Loucy (cell line): ENCODE results near the gene CD86.

Experiments used
- H2AFZ ChIP-seq: fragments of 200-600 bp; sonication (generic); 2 replicates; pipeline ENCODE4 v1.6.0; 2016; ENCODE audit warnings: antibody characterized with exemption, mild to moderate bottlenecking, low read length, moderate library complexity
- H3F3A ChIP-seq: fragments of 200-600 bp; 2 replicates; pipeline ENCODE4 v1.6.0; 2016; ENCODE audit warnings: antibody characterized with exemption, low read depth, mild to moderate bottlenecking
- H3K27me3 ChIP-seq: fragments of 200-600 bp; sonication (generic); 2 replicates; pipeline ENCODE4 v1.6.1; 2014; ENCODE audit warnings: low read length, mild to moderate bottlenecking; ENCODE audit not compliant: insufficient read depth, poor library complexity, severe bottlenecking
- H3K36me3 ChIP-seq: fragments of 200-600 bp; sonication (generic); 2 replicates; pipeline ENCODE4 v1.6.1; 2016; ENCODE audit warnings: low read length; ENCODE audit not compliant: insufficient read depth
- H3K4me1 ChIP-seq: fragments of 200-600 bp; sonication (generic); 2 replicates; pipeline ENCODE4 v1.5.1; 2014; ENCODE audit warnings: low read length, mild to moderate bottlenecking; ENCODE audit not compliant: insufficient read depth, poor library complexity, severe bottlenecking
- H3K4me2 ChIP-seq: fragments of 200-600 bp; sonication (generic); 2 replicates; pipeline ENCODE4 v1.6.0; 2014; ENCODE audit warnings: antibody characterized with exemption, low read length, low read depth, mild to moderate bottlenecking; ENCODE audit not compliant: poor library complexity, severe bottlenecking
- H3K4me3 ChIP-seq: fragments of 200-600 bp; sonication (generic); 2 replicates; pipeline ENCODE4 v1.5.1; 2014; ENCODE audit warnings: low read length, mild to moderate bottlenecking, mixed read lengths; ENCODE audit not compliant: poor library complexity, severe bottlenecking
- H3K79me2 ChIP-seq: fragments of 200-600 bp; sonication (generic); 2 replicates; pipeline ENCODE4 v1.6.1; 2014; ENCODE audit warnings: low read length; ENCODE audit not compliant: insufficient read depth
- H3K9ac ChIP-seq: fragments of 200-600 bp; sonication (generic); 2 replicates; pipeline ENCODE4 v1.6.0; 2014; ENCODE audit warnings: mild to moderate bottlenecking, low read depth, low read length, moderate library complexity; ENCODE audit not compliant: poor library complexity, severe bottlenecking
- H3K9me2 ChIP-seq: fragments of 200-600 bp; sonication (generic); replicated peaks from 2 replicates; pipeline ENCODE4 v1.6.1; 2016; ENCODE audit warnings: low read depth, low read length, mixed read lengths
- H3K9me3 ChIP-seq: fragments of 200-600 bp; sonication (generic); 2 replicates; pipeline ENCODE4 v1.6.1; 2014; ENCODE audit warnings: mild to moderate bottlenecking, antibody characterized with exemption, low read length, low read depth; ENCODE audit not compliant: insufficient read depth
- H4K20me1 ChIP-seq: fragments of 200-600 bp; sonication (generic); 2 replicates; pipeline ENCODE4 v1.6.0; 2014; ENCODE audit warnings: antibody characterized with exemption, low read length, mild to moderate bottlenecking; ENCODE audit not compliant: insufficient read depth, poor library complexity, severe bottlenecking
- EZH2phosphoT487 ChIP-seq: fragments of 200-600 bp; IDR thresholded peaks from 2 replicates; pipeline ENCODE4 v1.6.1; 2018; ENCODE audit warnings: antibody characterized with exemption, mild to moderate bottlenecking, moderate library complexity, borderline replicate concordance
- TF ChIP-seq, protein P1 (sequence below): fragments of 200-600 bp; sonication (generic); conservative IDR thresholded peaks from 2 replicates; pipeline ENCODE4 v1.5.1; 2014; ENCODE audit warnings: mild to moderate bottlenecking, antibody characterized with exemption, low read length

The CD86 gene

DNA sequence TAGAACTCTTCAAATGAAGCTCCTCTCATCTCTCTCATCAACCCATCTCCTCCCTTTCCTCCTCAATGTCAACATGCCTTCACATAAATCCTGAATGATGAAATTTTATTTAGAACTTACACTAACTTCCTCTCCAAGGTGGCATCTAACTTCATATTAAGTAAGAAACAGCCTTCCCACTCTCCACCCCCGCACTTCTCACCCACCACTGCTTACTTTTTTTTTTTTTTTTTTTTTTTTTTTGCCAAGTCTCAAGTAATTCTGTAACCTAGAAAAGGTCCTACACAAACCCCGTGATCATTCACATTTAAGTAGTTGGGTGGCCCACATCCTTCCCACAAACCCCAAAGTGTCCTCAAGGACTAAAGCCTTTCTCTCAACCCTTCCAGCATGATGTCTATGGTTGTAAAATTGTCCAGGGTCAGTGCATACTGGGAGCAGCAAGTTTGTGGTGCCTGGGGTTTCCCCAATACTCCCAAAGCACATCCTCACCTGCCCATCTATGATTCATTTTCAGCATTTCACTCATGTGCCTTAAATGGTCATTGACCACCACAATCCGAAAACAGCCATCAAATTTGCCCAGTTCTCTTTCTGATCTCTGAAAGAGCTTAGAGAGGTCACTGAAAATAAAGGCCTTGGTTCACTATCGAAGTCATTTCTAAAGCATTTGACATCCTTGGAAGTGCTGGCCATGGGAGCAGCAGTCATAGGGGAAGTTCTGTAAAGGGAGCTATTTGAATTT lies 47.2 kb downstream of the CD86 start:
- TF ChIP-seq EZH2phosphoT487 = no peak
- TF ChIP-seq, protein P1, sequence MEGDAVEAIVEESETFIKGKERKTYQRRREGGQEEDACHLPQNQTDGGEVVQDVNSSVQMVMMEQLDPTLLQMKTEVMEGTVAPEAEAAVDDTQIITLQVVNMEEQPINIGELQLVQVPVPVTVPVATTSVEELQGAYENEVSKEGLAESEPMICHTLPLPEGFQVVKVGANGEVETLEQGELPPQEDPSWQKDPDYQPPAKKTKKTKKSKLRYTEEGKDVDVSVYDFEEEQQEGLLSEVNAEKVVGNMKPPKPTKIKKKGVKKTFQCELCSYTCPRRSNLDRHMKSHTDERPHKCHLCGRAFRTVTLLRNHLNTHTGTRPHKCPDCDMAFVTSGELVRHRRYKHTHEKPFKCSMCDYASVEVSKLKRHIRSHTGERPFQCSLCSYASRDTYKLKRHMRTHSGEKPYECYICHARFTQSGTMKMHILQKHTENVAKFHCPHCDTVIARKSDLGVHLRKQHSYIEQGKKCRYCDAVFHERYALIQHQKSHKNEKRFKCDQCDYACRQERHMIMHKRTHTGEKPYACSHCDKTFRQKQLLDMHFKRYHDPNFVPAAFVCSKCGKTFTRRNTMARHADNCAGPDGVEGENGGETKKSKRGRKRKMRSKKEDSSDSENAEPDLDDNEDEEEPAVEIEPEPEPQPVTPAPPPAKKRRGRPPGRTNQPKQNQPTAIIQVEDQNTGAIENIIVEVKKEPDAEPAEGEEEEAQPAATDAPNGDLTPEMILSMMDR = no peak
- no peaks in the 10 kb centered on the region for H3K36me3 ChIP-seq
- no peak overlapping the region for H3K9ac ChIP-seq
- H3F3A ChIP-seq = no peaks in the 10 kb centered on the region
- no peaks in the 10 kb centered on the region for H4K20me1 ChIP-seq
- no peaks in the 10 kb centered on the region for H3K79me2 ChIP-seq
- no peaks in the 10 kb centered on the region for H3K4me1 ChIP-seq
- H3K9me2 ChIP-seq = no peaks in the 10 kb centered on the region
- H3K27me3 ChIP-seq = no peaks in the 10 kb centered on the region
- no peaks in the 10 kb centered on the region for H3K9me3 ChIP-seq
- H2AFZ ChIP-seq = no peak overlapping the region
- H3K4me2 ChIP-seq = no peak overlapping the region
- no peak overlapping the region for H3K4me3 ChIP-seq

DNA sequence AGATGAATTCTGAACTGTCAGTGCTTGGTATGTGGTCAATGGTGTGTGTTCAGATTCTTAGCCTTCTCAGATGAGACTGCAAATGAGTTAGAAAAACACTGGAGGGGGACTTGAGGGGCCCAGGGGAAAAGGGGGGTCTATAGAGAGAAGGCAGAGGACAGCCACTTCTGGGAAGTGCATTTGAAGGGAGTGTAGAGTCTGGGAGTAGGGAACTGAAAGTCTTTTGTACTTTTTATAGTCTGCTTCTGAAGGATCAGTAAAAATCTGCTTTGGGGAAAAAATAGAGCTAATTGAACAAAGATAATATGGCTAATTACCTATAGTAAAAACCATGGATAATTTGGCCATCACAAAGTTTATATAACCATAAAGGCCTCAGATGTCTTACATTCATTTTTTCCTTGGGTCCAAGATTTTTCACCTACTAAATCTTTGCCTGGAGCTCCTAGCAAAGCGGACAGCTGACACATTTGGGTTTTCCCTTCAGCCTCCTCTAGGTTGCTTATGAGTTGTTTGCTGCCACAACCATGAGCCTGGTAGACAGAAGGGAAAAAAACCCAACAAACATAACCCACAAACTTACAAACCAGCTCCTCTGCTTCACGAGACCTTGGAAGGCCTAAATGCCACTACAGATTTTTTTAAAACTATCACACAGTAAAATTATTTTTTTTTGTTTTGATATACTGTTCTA lies 48.8 kb downstream of the CD86 start:
- H3K27me3 ChIP-seq = no peaks in the 10 kb centered on the region
- no peaks in the 10 kb centered on the region for H3K36me3 ChIP-seq
- no peak overlapping the region for H3K4me2 ChIP-seq
- H3K9ac ChIP-seq = no peak overlapping the region
- H3K4me3 ChIP-seq = no peak overlapping the region
- no peaks in the 10 kb centered on the region for H3K9me2 ChIP-seq
- TF ChIP-seq, protein P1 = no peak
- TF ChIP-seq EZH2phosphoT487 = no peak
- no peaks in the 10 kb centered on the region for H3K4me1 ChIP-seq
- no peaks in the 10 kb centered on the region for H3K9me3 ChIP-seq
- no peaks in the 10 kb centered on the region for H3K79me2 ChIP-seq
- H2AFZ ChIP-seq = no peak overlapping the region
- no peaks in the 10 kb centered on the region for H3F3A ChIP-seq
- H4K20me1 ChIP-seq = no peaks in the 10 kb centered on the region

DNA sequence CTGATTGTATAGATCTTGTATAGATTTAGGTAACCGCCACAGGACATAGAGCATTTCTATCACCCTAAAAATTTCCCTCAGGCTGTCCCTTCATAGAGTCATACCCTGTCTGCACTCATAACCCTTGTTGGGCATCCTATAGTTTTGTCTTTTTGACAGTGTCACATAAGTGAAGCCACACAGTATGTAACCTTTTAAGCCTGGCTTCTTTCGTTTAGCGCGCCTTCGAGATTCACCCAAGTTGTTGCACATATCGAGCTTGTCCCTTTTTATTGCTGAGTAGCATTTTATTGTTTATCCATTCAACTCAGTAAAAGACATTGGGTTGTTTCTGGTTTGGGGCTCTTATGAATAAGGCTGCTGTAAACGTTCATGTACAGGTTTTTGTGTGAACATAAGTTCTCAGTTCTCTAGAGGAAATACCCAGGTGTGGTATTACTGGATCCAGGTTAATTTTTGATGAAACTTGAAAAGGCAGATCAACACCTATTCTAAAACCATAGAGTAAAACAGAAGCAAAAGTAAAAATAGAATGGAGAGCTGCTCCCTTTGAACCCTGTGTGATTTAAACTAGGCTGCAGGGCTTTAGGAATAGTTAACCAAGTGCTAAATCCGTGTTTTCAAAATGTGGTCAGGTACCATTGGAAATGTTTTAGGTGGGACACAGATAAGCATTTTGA lies 49.5 kb downstream of the CD86 start:
- Histone ChIP-seq H3K4me1 (no peaks in the 10 kb centered on the region), H2AFZ (no peak overlapping the region), H3K9ac (no peak overlapping the region), H4K20me1 (no peaks in the 10 kb centered on the region), H3K9me2 (no peaks in the 10 kb centered on the region), H3K9me3 (no peaks in the 10 kb centered on the region), H3K79me2 (no peaks in the 10 kb centered on the region), H3K4me2 (no peak overlapping the region), H3K36me3 (no peaks in the 10 kb centered on the region), H3F3A (no peaks in the 10 kb centered on the region), H3K27me3 (no peaks in the 10 kb centered on the region), H3K4me3 (no peak overlapping the region)
- TF ChIP-seq EZH2phosphoT487 = no peak
- TF ChIP-seq, protein P1 = no peak
